ENCODE results near the gene C1orf105.
"Not testable (repeated sequence)": the region's sequence is repeated elsewhere in the genome, so short reads cannot be mapped to it uniquely, and the experiment has no call there.

The C1orf105 gene

GRCh38 chr1:172430128-172430454 is 9.6 kb downstream of the C1orf105 start:
- no peak for DNase-seq

GRCh38 chr1:172431204-172431603 is 10.7 kb downstream of the C1orf105 start:
- DNase-seq, result no peak

- no peak for DNase-seq
Measured at GRCh38 chr1:172431721-172432192, 11.3 kb downstream of the C1orf105 start.

DNA sequence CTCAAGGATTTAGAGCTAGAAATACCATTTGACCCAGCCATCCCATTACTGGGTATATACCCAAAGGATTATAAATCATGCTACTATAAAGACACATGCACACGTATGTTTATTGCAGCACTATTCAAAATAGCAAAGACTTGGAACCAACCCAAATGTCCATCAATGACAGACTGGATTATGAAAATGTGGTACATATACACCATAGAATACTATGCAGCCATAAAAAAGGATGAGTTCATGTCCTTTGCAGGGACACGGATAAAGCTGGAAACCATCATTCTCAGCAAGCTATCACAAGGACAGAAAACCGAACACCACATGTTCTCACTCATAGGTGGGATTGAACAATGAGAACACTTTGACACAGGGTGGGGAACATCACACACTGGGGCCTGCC is 16.7 kb downstream of the C1orf105 start:
- DNase-seq, result not testable (repeated sequence)

GRCh38 chr1:172442404-172442803 is 21.9 kb downstream of the C1orf105 start:
- no peak for DNase-seq

DNA sequence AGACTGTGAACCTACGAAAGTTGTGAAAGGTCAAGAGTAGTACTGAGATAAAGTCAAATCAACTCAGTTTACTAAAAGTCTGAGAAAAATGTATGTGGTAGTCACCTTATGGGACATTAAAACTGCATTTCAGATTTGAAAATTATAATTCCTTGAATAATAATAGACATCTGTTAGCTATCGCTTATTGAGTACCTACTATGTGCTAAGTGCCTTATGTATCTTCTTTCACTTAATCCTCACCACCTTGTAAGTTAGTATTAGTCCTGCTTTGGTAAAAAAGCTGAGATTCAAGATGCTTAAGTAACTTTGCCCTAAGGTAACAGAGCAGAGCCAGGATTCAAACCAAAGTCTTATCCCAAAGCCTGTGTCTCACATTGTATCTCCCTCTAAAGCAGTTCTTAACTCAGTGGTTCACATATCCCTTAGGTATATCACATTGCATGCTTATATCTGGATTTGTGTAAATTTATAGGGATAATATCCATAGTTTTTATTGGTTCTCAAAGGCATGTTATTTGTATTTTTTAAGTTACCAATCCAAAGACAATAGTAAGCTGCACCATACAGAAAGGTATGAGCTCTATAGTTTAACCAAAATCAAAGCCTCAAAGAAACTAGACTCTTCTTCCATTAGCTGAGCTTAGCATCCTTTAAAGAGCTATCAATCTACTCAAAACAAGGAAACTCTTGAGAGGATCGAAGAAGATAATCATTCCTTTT is 22.5 kb downstream of the C1orf105 start:
- no peak for DNase-seq

DNA sequence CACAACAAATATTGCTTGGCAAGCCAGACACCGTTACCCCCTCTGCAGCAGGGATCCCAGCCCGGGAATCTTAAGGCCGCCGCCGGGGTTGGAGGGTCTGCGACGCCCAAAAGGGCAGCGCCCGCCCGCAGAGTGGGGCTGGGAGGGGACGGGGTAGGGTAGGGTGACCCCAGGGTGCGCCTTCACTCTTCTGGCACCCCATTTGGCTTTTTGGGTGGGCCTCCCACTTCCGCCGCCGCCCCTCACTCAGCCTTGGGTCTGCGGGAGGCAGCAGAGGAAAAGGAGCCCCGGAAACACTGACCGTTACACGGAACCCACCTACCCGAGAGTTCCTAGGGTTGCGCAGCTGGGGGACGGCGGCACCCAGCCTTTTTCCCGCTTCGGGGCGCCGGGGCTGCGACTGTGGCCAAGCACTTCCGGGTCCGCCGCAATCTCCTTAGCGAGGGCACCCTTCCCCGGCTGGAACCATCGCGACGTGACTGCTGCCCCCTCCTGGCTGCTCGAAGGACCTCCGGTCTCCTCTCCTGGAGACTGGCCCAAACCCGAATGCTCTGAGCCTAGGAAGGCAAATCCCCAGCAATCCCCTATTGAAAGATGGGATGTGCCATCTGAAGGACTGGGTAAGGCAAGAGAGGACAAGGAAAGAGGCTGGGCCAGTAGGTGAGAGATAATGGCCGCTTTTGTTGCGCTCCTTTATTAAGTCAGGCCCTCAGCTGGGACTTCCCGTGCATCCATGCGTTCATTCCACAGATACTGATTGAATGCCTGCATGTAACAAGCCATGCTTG is 23.4 kb downstream of the C1orf105 start, which contains the start of gene PIGC:
PIGC (minus strand) TSS at position 404 of the 788 bp plus-strand sequence. CDS start 1,447 bp downstream, outside the sequence.
- DNase-seq, result peak; percentile 95

DNA sequence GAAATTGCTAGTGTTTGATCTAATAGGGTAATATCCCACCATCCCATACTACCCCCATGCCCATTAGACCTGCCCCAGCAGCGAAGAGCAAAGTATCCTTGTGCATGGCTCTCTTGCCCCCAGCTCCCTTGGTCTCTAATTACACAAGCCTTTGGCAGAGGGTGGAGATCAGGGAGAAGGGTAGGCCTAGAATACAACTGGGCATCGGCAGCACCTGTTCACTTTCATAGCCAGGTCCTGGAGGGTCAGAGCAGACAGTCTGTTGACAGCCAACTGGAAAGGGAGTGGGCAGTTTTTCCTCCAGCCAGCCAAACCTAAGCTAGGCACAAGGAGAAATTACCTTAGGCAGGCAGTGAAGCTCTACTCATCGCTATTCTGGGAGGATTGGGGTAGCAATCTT is 26.1 kb downstream of the C1orf105 start:
- DNase-seq, result no peak

GRCh38 chr1:172447641-172448040 is 27.2 kb downstream of the C1orf105 start:
- no peak for DNase-seq

- no peak for DNase-seq
Measured at GRCh38 chr1:172448995-172449584, 28.6 kb downstream of the C1orf105 start.

DNA sequence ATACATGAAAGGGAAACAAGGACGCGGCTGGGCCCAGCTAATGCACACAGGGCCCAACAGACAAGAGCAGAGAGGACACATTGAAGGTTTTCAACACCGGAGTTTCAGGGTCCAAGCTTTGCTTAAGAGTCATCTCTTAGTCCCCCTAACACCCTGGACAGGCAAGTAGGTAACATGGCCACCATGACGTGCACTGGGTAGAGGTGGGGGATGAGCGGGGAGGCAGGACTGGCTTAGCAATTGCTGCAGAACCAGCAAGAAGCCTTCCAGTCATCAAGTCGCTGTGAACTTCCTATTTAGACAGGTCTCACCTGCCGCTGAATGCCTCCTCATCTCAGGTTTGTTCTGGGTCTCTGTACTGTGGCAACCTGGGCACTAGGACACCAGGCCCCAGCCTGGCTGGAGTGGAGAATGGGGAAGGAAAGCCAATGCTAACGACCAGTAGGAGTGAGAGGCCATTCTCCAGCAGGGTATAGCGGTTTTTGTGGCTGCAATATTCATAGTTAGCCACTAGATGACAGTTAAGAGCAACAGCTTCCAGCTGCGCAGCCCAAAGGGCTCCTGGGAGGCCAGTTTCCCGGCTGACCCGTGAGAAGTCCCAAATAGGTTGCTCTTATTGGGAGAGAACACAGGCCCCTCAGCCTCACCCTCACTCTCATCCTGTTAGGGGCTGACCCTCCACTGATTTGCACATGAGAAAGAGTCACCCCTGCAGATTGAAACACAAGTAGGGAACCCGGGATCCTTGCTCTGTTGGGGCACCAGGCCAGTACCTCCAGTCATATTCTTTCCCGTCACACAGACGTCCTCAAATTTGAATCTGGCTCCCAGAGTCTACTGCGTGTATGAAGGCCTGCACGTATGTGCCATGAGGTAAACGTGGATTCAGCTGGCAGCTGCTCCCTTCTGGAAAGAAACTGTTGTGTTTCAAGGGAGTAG is 29.4 kb downstream of the C1orf105 start:
- DNase-seq, result peak; percentile 95

DNA sequence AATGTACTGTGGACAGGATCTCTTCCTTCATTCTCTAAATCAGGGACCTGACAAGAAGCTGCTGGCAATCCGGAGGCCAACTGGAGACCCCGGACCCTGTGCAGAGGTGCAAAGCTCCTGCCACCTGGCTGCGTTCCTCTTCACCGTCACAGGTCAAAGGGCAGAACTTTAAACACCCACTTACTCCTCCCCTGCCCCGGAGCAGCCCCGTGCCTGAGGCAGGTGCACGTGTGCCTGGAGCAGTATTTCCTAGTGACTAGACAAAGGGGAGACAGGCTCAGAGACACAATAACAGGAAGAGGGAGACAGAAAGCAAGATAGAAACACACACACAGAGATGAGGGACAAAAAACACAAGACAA is 30.0 kb downstream of the C1orf105 start:
- DNase-seq, result no peak

- DNase-seq, result peak; percentile 74
Measured at GRCh38 chr1:172451002-172451443, 30.5 kb downstream of the C1orf105 start.

GRCh38 chr1:172452536-172453152 is 32.2 kb downstream of the C1orf105 start:
- DNase-seq, result no peak

DNA sequence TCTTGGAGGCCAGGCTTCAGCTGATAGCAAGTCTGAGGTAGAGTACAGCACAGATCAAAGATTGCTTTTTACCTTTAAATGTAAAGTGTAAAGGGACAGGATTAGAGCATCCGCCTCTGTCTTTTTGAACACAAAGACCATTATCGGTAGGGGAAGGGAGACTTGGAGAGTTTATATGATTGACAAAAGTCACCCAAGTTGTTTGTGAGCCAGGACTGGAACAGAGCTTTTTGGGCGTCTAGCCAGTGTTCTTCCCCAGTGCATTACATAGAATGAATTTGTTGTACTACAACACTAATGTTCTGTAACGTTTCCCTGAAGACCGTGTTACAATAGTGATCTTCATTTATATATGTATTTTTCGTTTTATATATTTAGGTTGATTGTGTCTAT is 32.7 kb downstream of the C1orf105 start:
- no peak for DNase-seq

GRCh38 chr1:172453607-172454006 is 33.1 kb downstream of the C1orf105 start:
- DNase-seq, result no peak

DNA sequence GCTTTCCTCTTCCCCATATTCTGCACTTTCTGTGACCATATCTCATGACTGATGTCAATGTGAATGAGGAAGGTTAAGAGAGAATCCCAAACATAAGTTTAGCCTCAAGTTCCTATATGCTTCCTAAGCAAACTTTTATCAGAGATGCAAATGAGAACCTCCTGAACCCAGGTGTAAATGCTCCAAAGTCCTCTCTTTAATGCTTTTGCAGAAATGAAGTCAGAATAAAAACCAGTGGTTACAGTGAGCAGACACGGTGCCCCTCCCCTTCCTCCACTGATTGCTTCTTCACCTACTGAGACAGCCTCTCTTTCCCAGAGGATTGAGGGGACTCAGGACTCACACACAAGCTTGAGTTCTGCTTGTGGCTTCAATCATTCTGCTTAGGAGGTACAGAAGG is 35.0 kb downstream of the C1orf105 start:
- peak; percentile 33 for DNase-seq

DNA sequence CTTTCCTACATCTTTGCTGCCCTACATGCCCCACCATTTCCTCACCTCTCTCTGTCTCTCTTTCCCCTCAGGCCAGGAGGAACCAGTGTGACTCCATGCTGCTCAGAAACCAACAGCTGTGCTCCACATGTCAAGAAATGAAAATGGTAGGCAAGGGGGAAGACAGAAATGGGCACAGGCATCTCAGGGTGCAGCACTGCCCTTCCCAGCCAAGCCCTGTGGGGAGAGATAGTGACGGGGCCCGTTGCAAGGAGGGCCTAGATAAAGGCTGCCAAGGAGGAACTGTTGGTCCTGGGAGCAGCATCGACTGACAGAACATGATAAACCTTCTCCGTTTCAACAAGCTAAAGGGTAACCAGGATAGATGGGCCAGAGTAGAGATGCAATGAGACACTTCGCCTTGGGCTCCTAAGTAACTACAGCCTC is 35.9 kb downstream of the C1orf105 start:
- DNase-seq, result peak; percentile 92

GRCh38 chr1:172457479-172458130 is 37.1 kb downstream of the C1orf105 start:
- DNase-seq, result no peak

GRCh38 chr1:172460177-172460576 is 39.7 kb downstream of the C1orf105 start:
- DNase-seq, result no peak

GRCh38 chr1:172460887-172461315 is 40.4 kb downstream of the C1orf105 start:
- no peak for DNase-seq

DNA sequence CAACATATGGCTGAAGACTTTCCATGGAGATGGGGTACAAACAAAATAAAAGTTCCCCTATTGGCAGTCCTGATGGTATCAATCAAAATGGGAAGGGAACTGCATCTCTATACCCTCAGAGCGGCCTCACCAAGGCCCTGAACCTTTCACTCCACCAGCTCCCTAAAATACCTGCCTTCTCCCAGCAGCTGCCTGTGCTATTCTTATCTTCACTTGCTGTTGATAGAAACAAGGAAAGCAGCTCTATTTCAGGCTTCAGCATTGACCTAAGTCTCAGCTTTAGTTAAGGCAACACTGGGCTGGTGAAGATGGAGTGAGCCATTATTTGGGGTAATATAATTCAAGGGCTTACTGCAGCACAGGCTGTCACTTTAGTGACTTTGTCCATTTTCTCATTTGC is 45.1 kb downstream of the C1orf105 start:
- no peak for DNase-seq
